Neural cell (in vitro differentiated cells): ENCODE data around the gene PLEKHA4.

ENCODE experiments used
- EP300 ChIP-seq: fragments of 450-650 bp; conservative IDR thresholded peaks from 2 replicates; pipeline ENCODE4 v1.6.1; 2014; ENCODE audit warnings: antibody characterized with exemption, mild to moderate bottlenecking, moderate library complexity; ENCODE audit not compliant: poor library complexity, severe bottlenecking
- EZH2 ChIP-seq: fragments of 200-600, 300-800 bp; shearing (Covaris generic), sonication (generic); IDR thresholded peaks from 2 replicates; pipeline ENCODE4 v1.6.1; 2014; ENCODE audit warnings: antibody characterized with exemption, low read length, borderline replicate concordance, mild to moderate bottlenecking; ENCODE audit not compliant: insufficient read depth, poor library complexity, severe bottlenecking
- MXI1 ChIP-seq: fragments of 450-650 bp; conservative IDR thresholded peaks from 2 replicates; pipeline ENCODE4 v1.6.1; 2014; ENCODE audit warnings: antibody characterized with exemption, mild to moderate bottlenecking; ENCODE audit not compliant: poor library complexity, severe bottlenecking
- POLR2AphosphoS5 ChIP-seq: IDR thresholded peaks from 2 replicates; pipeline ENCODE4 v1.6.1; 2012
- RAD21 ChIP-seq: fragments of 450-650 bp; conservative IDR thresholded peaks from 2 replicates; pipeline ENCODE4 v1.6.1; 2014; ENCODE audit warnings: antibody characterized with exemption, mild to moderate bottlenecking, moderate library complexity
- REST ChIP-seq: IDR thresholded peaks from 2 replicates; pipeline ENCODE4 v1.6.1; 2012; ENCODE audit warnings: borderline replicate concordance
- SMC3 ChIP-seq: fragments of 450-650 bp; conservative IDR thresholded peaks from 2 replicates; pipeline ENCODE4 v1.6.1; 2014; ENCODE audit warnings: antibody characterized with exemption, mild to moderate bottlenecking, moderate library complexity; ENCODE audit not compliant: poor library complexity
- TAF1 ChIP-seq: IDR thresholded peaks from 2 replicates; pipeline ENCODE4 v1.6.1; 2012; ENCODE audit warnings: low read depth
- TF ChIP-seq, protein P1 (sequence below): fragments of 450-650 bp; IDR thresholded peaks from 2 replicates; pipeline ENCODE4 v1.5.1; 2014; ENCODE audit warnings: antibody characterized with exemption, mild to moderate bottlenecking, moderate library complexity; ENCODE audit not compliant: poor library complexity, severe bottlenecking

DNA sequence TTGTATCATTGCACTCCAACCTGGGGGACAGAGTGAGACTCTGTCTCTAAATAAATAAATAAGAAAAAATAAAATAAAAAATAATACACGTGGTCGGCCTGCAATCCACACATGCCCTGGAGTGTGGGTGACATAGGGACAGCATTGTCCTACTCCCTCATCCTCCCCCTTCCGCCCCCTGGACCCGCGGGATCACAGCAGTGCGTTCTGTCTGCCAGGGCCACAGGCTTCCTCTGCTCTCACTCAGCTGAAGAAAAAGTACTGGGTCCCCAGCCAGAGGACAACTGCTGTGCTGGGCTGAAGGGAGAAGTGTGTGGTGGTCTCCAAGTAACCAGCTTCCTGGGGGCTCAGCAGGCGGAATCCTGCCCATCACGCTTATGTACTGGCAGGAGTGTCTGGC, 63.9 kb downstream of the PLEKHA4 start:
- TF ChIP-seq EZH2 (no peak), SMC3 (no peak), EP300 (no peak), TAF1 (no peak), POLR2AphosphoS5 (no peak), REST (no peak), MXI1 (no peak), RAD21 (no peak)
- TF ChIP-seq, protein P1, sequence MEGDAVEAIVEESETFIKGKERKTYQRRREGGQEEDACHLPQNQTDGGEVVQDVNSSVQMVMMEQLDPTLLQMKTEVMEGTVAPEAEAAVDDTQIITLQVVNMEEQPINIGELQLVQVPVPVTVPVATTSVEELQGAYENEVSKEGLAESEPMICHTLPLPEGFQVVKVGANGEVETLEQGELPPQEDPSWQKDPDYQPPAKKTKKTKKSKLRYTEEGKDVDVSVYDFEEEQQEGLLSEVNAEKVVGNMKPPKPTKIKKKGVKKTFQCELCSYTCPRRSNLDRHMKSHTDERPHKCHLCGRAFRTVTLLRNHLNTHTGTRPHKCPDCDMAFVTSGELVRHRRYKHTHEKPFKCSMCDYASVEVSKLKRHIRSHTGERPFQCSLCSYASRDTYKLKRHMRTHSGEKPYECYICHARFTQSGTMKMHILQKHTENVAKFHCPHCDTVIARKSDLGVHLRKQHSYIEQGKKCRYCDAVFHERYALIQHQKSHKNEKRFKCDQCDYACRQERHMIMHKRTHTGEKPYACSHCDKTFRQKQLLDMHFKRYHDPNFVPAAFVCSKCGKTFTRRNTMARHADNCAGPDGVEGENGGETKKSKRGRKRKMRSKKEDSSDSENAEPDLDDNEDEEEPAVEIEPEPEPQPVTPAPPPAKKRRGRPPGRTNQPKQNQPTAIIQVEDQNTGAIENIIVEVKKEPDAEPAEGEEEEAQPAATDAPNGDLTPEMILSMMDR: no peak
